Measurements from ENCODE around the gene SDCBP2.

GRCh38 chr20:1357921-1358671, 29.2 kb upstream of the SDCBP2 start:
- TF ChIP-seq CREB1 (IDR thresholded peaks at IDR 0.05) (no peak), CBX8 (IDR thresholded peaks at IDR 0.05; ENCODE audit: borderline replicate concordance, low read depth, low read length) (no peak), JUN (IDR thresholded peaks at IDR 0.05; ENCODE audit: low read depth, low read length) (no peak), RAD21 (IDR thresholded peaks at IDR 0.05 in 1 of 2, conservative IDR thresholded peaks at IDR 0.05 in 1 of 2; ENCODE audit: low read depth in 2 of 2, low read length in 2 of 2) (no peak), ATF2 (IDR thresholded peaks at IDR 0.05; ENCODE audit: low read length) (no peak), FOSL1 (IDR thresholded peaks at IDR 0.05; ENCODE audit: insufficient read depth, low read depth, low read length) (no peak)

Data from H1 (cell line).